Measurements from ENCODE around the gene PADI3.
"Not testable (repeated sequence)": the region's sequence is repeated elsewhere in the genome, so short reads cannot be mapped to it uniquely, and the experiment has no call there.

The PADI3 gene

GRCh38 chr1:17241011-17241779 lies 7.7 kb upstream of the PADI3 start:
- not testable (repeated sequence) for H3K9me3 Mint-ChIP-seq; DNase-seq (ENCODE audit: low spot score in 2 of 2); H3K27me3 Mint-ChIP-seq; ATAC-seq (ENCODE audit: low read depth); H3K4me3 Mint-ChIP-seq; H3K36me3 Mint-ChIP-seq; H3K4me1 Mint-ChIP-seq; H3K27ac Mint-ChIP-seq

- not testable (repeated sequence) for H3K36me3 Mint-ChIP-seq; H3K4me3 Mint-ChIP-seq; H3K27ac Mint-ChIP-seq; H3K27me3 Mint-ChIP-seq; H3K9me3 Mint-ChIP-seq; H3K4me1 Mint-ChIP-seq; ATAC-seq (ENCODE audit: low read depth); DNase-seq (ENCODE audit: low spot score in 2 of 2)
Measured at GRCh38 chr1:17241780-17242074, 7.2 kb upstream of the PADI3 start.

GRCh38 chr1:17243274-17243673 lies 5.6 kb upstream of the PADI3 start:
- peaks cover 4% of the 10 kb centered on the region for H3K27me3 Mint-ChIP-seq
- H3K36me3 Mint-ChIP-seq, result no peaks in the 10 kb centered on the region
- H3K4me1 Mint-ChIP-seq, result no peaks in the 10 kb centered on the region
- no peak overlapping the region for H3K27ac Mint-ChIP-seq
- ATAC-seq (ENCODE audit: low read depth) (no peak), DNase-seq (ENCODE audit: low spot score in 2 of 2) (no peak)
- H3K4me3 Mint-ChIP-seq, result no peak overlapping the region
- H3K9me3 Mint-ChIP-seq, result no peaks in the 10 kb centered on the region

GRCh38 chr1:17244821-17245740 lies 3.8 kb upstream of the PADI3 start:
- Mint-ChIP-seq H3K4me3 (no peak overlapping the region), H3K9me3 (no peaks in the 10 kb centered on the region), H3K27ac (no peak overlapping the region), H3K4me1 (no peaks in the 10 kb centered on the region), H3K27me3 (peaks cover 4% of the 10 kb centered on the region), H3K36me3 (no peaks in the 10 kb centered on the region)
- no peak for ATAC-seq (ENCODE audit: low read depth)
- no peak for DNase-seq (ENCODE audit: low spot score in 2 of 2)

- ATAC-seq (ENCODE audit: low read depth) (no peak), DNase-seq (ENCODE audit: low spot score in 2 of 2) (no peak)
- H3K4me1 Mint-ChIP-seq, result no peaks in the 10 kb centered on the region
- H3K9me3 Mint-ChIP-seq, result no peaks in the 10 kb centered on the region
- H3K36me3 Mint-ChIP-seq, result no peaks in the 10 kb centered on the region
- H3K27ac Mint-ChIP-seq, result no peak overlapping the region
- H3K4me3 Mint-ChIP-seq, result no peak overlapping the region
- H3K27me3 Mint-ChIP-seq, result peaks cover 7% of the 10 kb centered on the region
Measured at GRCh38 chr1:17245816-17246325, 3.0 kb upstream of the PADI3 start.

- Mint-ChIP-seq H3K4me1 (no peaks in the 10 kb centered on the region), H3K9me3 (no peaks in the 10 kb centered on the region), H3K4me3 (no peak overlapping the region), H3K36me3 (no peaks in the 10 kb centered on the region), H3K27me3 (peaks cover 9% of the 10 kb centered on the region), H3K27ac (no peak overlapping the region)
- DNase-seq (ENCODE audit: low spot score in 2 of 2) (no peak), ATAC-seq (ENCODE audit: low read depth) (no peak)
Measured at GRCh38 chr1:17246971-17247370, 1.9 kb upstream of the PADI3 start.

GRCh38 chr1:17250601-17251000 lies 1.7 kb downstream of the PADI3 start:
- H3K4me3 Mint-ChIP-seq, result no peak overlapping the region
- H3K4me1 Mint-ChIP-seq, result no peaks in the 10 kb centered on the region
- H3K27me3 Mint-ChIP-seq, result peaks cover 6% of the 10 kb centered on the region
- H3K27ac Mint-ChIP-seq, result no peak overlapping the region
- no peak for DNase-seq (ENCODE audit: low spot score in 2 of 2)
- no peaks in the 10 kb centered on the region for H3K36me3 Mint-ChIP-seq
- no peak for ATAC-seq (ENCODE audit: low read depth)
- no peaks in the 10 kb centered on the region for H3K9me3 Mint-ChIP-seq

- DNase-seq (ENCODE audit: low spot score in 2 of 2), result no peak
- Mint-ChIP-seq H3K9me3 (no peaks in the 10 kb centered on the region), H3K27me3 (peaks cover 12% of the 10 kb centered on the region), H3K27ac (no peak overlapping the region), H3K4me1 (no peaks in the 10 kb centered on the region), H3K36me3 (no peaks in the 10 kb centered on the region), H3K4me3 (no peak overlapping the region)
- no peak for ATAC-seq (ENCODE audit: low read depth)
Measured at GRCh38 chr1:17251246-17251645, 2.3 kb downstream of the PADI3 start.

- Mint-ChIP-seq H3K36me3 (no peaks in the 10 kb centered on the region), H3K4me1 (no peaks in the 10 kb centered on the region), H3K4me3 (no peak overlapping the region), H3K27ac (no peak overlapping the region), H3K9me3 (no peaks in the 10 kb centered on the region), H3K27me3 (peaks cover 12% of the 10 kb centered on the region)
- no peak for ATAC-seq (ENCODE audit: low read depth)
- no peak for DNase-seq (ENCODE audit: low spot score in 2 of 2)
Measured at GRCh38 chr1:17251701-17252376, 2.9 kb downstream of the PADI3 start.

- Mint-ChIP-seq H3K9me3 (no peaks in the 10 kb centered on the region), H3K27me3 (peaks cover 12% of the 10 kb centered on the region)
- no peak for ATAC-seq (ENCODE audit: low read depth)
Measured at GRCh38 chr1:17255336-17255735, 6.4 kb downstream of the PADI3 start.

GRCh38 chr1:17258116-17258757 lies 9.3 kb downstream of the PADI3 start:
- Mint-ChIP-seq H3K27me3 (peaks cover 11% of the 10 kb centered on the region), H3K4me3 (no peak overlapping the region), H3K9me3 (peaks cover 5% of the 10 kb centered on the region), H3K27ac (no peak overlapping the region), H3K4me1 (no peaks in the 10 kb centered on the region), H3K36me3 (no peaks in the 10 kb centered on the region)
- no peak for ATAC-seq (ENCODE audit: low read depth)
- DNase-seq (ENCODE audit: low spot score in 2 of 2), result no peak

More at GRCh38 chr1:17255336-17255735, 6.4 kb downstream of the PADI3 start:
- no peak for DNase-seq (ENCODE audit: low spot score in 2 of 2)
- no peaks in the 10 kb centered on the region for H3K36me3 Mint-ChIP-seq
- H3K4me3 Mint-ChIP-seq, result no peak overlapping the region
- no peaks in the 10 kb centered on the region for H3K4me1 Mint-ChIP-seq
- H3K27ac Mint-ChIP-seq, result no peak overlapping the region

- Mint-ChIP-seq H3K4me1 (no peaks in the 10 kb centered on the region), H3K9me3 (peaks cover 5% of the 10 kb centered on the region), H3K4me3 (no peak overlapping the region), H3K36me3 (no peaks in the 10 kb centered on the region), H3K27ac (no peak overlapping the region), H3K27me3 (peaks cover 11% of the 10 kb centered on the region)
- ATAC-seq (ENCODE audit: low read depth) (no peak), DNase-seq (ENCODE audit: low spot score in 2 of 2) (no peak)
Measured at GRCh38 chr1:17258758-17259130, 9.8 kb downstream of the PADI3 start.

- H3K27me3 Mint-ChIP-seq, result peaks cover 11% of the 10 kb centered on the region
- H3K36me3 Mint-ChIP-seq, result no peaks in the 10 kb centered on the region
- H3K27ac Mint-ChIP-seq, result no peak overlapping the region
- ATAC-seq (ENCODE audit: low read depth), result no peak
- peaks cover 5% of the 10 kb centered on the region for H3K9me3 Mint-ChIP-seq
- no peak for DNase-seq (ENCODE audit: low spot score in 2 of 2)
- no peak overlapping the region for H3K4me3 Mint-ChIP-seq
- H3K4me1 Mint-ChIP-seq, result no peaks in the 10 kb centered on the region
Measured at GRCh38 chr1:17259233-17259873, 10.5 kb downstream of the PADI3 start.

Data from memory B cell (primary cell).